K562 (cell line): ENCODE measurements around the gene URM1. TPM values are rescaled to one million over a fixed set of nuclear protein-coding genes. Genes with fewer than 3 reads are reported as not detected.

Source experiments
- BCL6 ChIP-seq: fragments of 250-450 bp; sonication (Bioruptor Pico); IDR thresholded peaks from 2 replicates; pipeline ENCODE4 v1.4.0; 2020
- BRF2 ChIP-seq: IDR thresholded peaks from 3 replicates; pipeline ENCODE4 v1.6.1; 2011; ENCODE audit warnings: borderline replicate concordance, mild to moderate bottlenecking; ENCODE audit not compliant: insufficient read length, insufficient read depth
- CUX1 ChIP-seq: fragments of 200-800 bp; sonication (Bioruptor generic); IDR thresholded peaks from 2 replicates; pipeline ENCODE4 v1.6.1; 2016; ENCODE audit warnings: missing genetic modification characterization, missing compliant biosample characterization
- E2F1 ChIP-seq: sonication (generic); formaldehyde crosslinking; IDR thresholded peaks from 2 replicates; pipeline ENCODE4 v1.8.1; 2023; ENCODE audit warnings: mild to moderate bottlenecking, missing genetic modification reagents, moderate library complexity
- ETS1 ChIP-seq: conservative IDR thresholded peaks from 2 replicates; pipeline ENCODE4 v1.6.1; 2011; ENCODE audit warnings: low read depth, mild to moderate bottlenecking, low read length; ENCODE audit not compliant: control insufficient read depth
- HMG20A ChIP-seq: fragments of 450-650 bp; formaldehyde crosslinking; conservative IDR thresholded peaks from 2 replicates; pipeline ENCODE4 v1.4.0; 2020; ENCODE audit warnings: mild to moderate bottlenecking, mixed read lengths
- HNRNPUL1 ChIP-seq: fragments of 200-400 bp; formaldehyde crosslinking; IDR thresholded peaks from 2 replicates; pipeline ENCODE4 v1.6.1; 2017; ENCODE audit warnings: low read length
- KLF6 ChIP-seq: fragments of 250-450 bp; sonication (Bioruptor Pico); IDR thresholded peaks from 2 replicates; pipeline ENCODE4 v1.4.0; 2020; ENCODE audit warnings: mild to moderate bottlenecking, moderate library complexity, borderline replicate concordance
- SMARCE1 ChIP-seq: fragments of 450-650 bp; IDR thresholded peaks from 2 replicates; pipeline ENCODE4 v1.7.1; 2016; ENCODE audit warnings: mild to moderate bottlenecking
- TEAD1 ChIP-seq, 2 experiments: fragments of 450-650 bp in 1 of 2; sonication (generic) in 1 of 2; formaldehyde crosslinking; IDR thresholded peaks; 2 replicates each; pipeline versions ENCODE4 v1.4.0 to v1.8.0; 2020 to 2022; ENCODE audit warnings: mild to moderate bottlenecking in 2 of 2, missing genetic modification reagents in 1 of 2
- TEAD4 ChIP-seq, 2 experiments: sonication (generic) in 1 of 2; formaldehyde crosslinking in 1 of 2; IDR thresholded peaks; 2 replicates each; pipeline versions ENCODE4 v1.6.1 to v1.8.0; 2012 to 2022; ENCODE audit warnings: borderline replicate concordance in 1 of 2, inconsistent platforms in 1 of 2, low read length in 1 of 2, mild to moderate bottlenecking in 1 of 2, missing genetic modification reagents in 1 of 2
- ZNF197 ChIP-seq: fragments of 200-800 bp; sonication (Bioruptor generic); IDR thresholded peaks from 2 replicates; pipeline ENCODE4 v1.6.1; 2016; ENCODE audit warnings: low read depth, missing genetic modification characterization, missing compliant biosample characterization
- ZNF354B ChIP-seq: fragments of 250-450 bp; sonication (Bioruptor Pico); IDR thresholded peaks from 2 replicates; pipeline ENCODE4 v1.4.0; 2020
- ZNF41 ChIP-seq: fragments of 250-450 bp; sonication (Bioruptor Pico); conservative IDR thresholded peaks from 2 replicates; pipeline ENCODE4 v1.4.0; 2020; ENCODE audit warnings: mild to moderate bottlenecking
- ZNF584 ChIP-seq: fragments of 200-800 bp; sonication (Bioruptor generic); IDR thresholded peaks from 2 replicates; pipeline ENCODE4 v1.6.1; 2016; ENCODE audit warnings: low read depth, mild to moderate bottlenecking, missing genetic modification characterization, missing compliant biosample characterization
- ZNF668 ChIP-seq: fragments of 250-450 bp; sonication (Bioruptor Pico); IDR thresholded peaks from 2 replicates; pipeline ENCODE4 v1.8.0; 2022; ENCODE audit warnings: mild to moderate bottlenecking, inconsistent platforms
- ZNF695 ChIP-seq: fragments of 450-650 bp; formaldehyde crosslinking; IDR thresholded peaks from 2 replicates; pipeline ENCODE4 v1.4.0; 2020; ENCODE audit warnings: mild to moderate bottlenecking, moderate library complexity
- ZNF79 ChIP-seq: fragments of 250-450 bp; sonication (Bioruptor Pico); IDR thresholded peaks from 2 replicates; pipeline ENCODE4 v1.4.0; 2020; ENCODE audit warnings: low read depth, mild to moderate bottlenecking, moderate library complexity
- polyA plus RNA-seq, 8 experiments: library from polyadenylated mRNA; depleted of rRNA in 4 of 8; stranded (reverse) in 5 of 8; unstranded in 3 of 8; fragments of >200 nt; fragmentation: Nextera tagmentation in 2 of 8; fragmentation: Illumina TruSeq in 1 of 8; extraction: Ambion mirVana in 2 of 8; extraction: Trizol in 1 of 8; gene quantifications; 2 replicates each; pipeline versions ENCODE4 v1.2.1 to v1.2.3, GENCODE V29; 2011 to 2014; ENCODE audit warnings: inconsistent platforms in 1 of 8, missing spikeins in 1 of 8
- total RNA-seq, 7 experiments: library from RNA; depleted of rRNA in 6 of 7; stranded (reverse); fragments of >200 nt in 6 of 7; fragmentation: Illumina TruSeq in 2 of 7; extraction: Trizol in 2 of 7; gene quantifications; 2 replicates each; pipeline versions ENCODE4 v1.2.1 to v1.2.3, GENCODE V29; 2011 to 2021; ENCODE audit warnings: low replicate concordance in 1 of 7

Gene URM1
- total and polyA plus RNA-seq, 9 of the 15 experiments (the other 6 are each of a cell fraction or from before 2014, with no cell fraction given), result 10.1 to 88.9 (median 53.3) TPM

GRCh38 chr9:128370752-128371629 is at the start of gene URM1 (continued):
- TF ChIP-seq E2F1 (CRISPR knock-in tag), result no peak
- TF ChIP-seq HMG20A (CRISPR knock-in tag), result no peak
- TF ChIP-seq BRF2, result no peak
- no peak for TF ChIP-seq ZNF354B (CRISPR knock-in tag)
- peak; percentile 77 for TF ChIP-seq ETS1
- TF ChIP-seq TEAD4 (IDR thresholded peaks at IDR 0.05; ENCODE audit: low read length), result no peak
- TF ChIP-seq TEAD4 (CRISPR knock-in tag; IDR thresholded peaks at IDR 0.05; ENCODE audit: borderline replicate concordance), result no peak
- no peak for TF ChIP-seq ZNF584 (CRISPR knock-in tag)
- TF ChIP-seq ZNF197, result no peak
- no peak for TF ChIP-seq CUX1 (CRISPR knock-in tag)
- no peak for TF ChIP-seq BCL6 (CRISPR knock-in tag)
- TF ChIP-seq ZNF79 (CRISPR knock-in tag), result no peak
- TF ChIP-seq HNRNPUL1, result no peak
- TF ChIP-seq ZNF41 (CRISPR knock-in tag), result no peak
- no peak for TF ChIP-seq KLF6 (CRISPR knock-in tag)
- TF ChIP-seq ZNF695 (CRISPR knock-in tag), result no peak
- 0 out of 2 replicates have a peak, but pooled peaks have one; percentile 29 for TF ChIP-seq SMARCE1
- no peak for TF ChIP-seq ZNF668 (CRISPR knock-in tag)
- no peak for TF ChIP-seq TEAD1 (CRISPR knock-in tag; IDR thresholded peaks at IDR 0.05)
